K562 (cell line): Measurements from ENCODE around the gene CTDSP2.

Experiments
- ARHGAP35 ChIP-seq: fragments of 450-650 bp; IDR thresholded peaks from 2 replicates; pipeline ENCODE4 v1.6.1; 2018; ENCODE audit not compliant: partially characterized antibody
- CTCF ChIP-seq, 3 experiments: IDR thresholded peaks in 2 of 3; conservative IDR thresholded peaks in 1 of 3; 2 replicates each; pipeline ENCODE4 v1.5.1; 2011 to 2012; ENCODE audit warnings: low read length in 3 of 3, mild to moderate bottlenecking in 3 of 3, control low read depth in 2 of 3, improper control_type of control experiment in 1 of 3, inconsistent platforms in 1 of 3, low read depth in 1 of 3, mixed read lengths in 1 of 3, moderate library complexity in 1 of 3; ENCODE audit not compliant: insufficient read depth in 2 of 3
- EZH2 ChIP-seq: IDR thresholded peaks from 2 replicates; pipeline ENCODE4 v1.6.1; 2012; ENCODE audit warnings: low read depth, mild to moderate bottlenecking, inconsistent platforms, low read length, borderline replicate concordance
- FOS ChIP-seq: IDR thresholded peaks from 3 replicates; pipeline ENCODE4 v1.6.1; 2011; ENCODE audit not compliant: insufficient read length; ENCODE audit errors: extremely low read depth
- HIVEP1 ChIP-seq: fragments of 250-450 bp; sonication (Bioruptor Pico); IDR thresholded peaks from 2 replicates; pipeline ENCODE4 v1.4.0; 2020; ENCODE audit warnings: mild to moderate bottlenecking
- PHF8 ChIP-seq: fragments of 200-600 bp; sonication (generic); IDR thresholded peaks from 2 replicates; pipeline ENCODE4 v1.6.1; 2012; ENCODE audit warnings: mixed run types, mild to moderate bottlenecking, inconsistent platforms, low read length, moderate library complexity, borderline replicate concordance
- POLR2AphosphoS5 ChIP-seq: IDR thresholded peaks from 2 replicates; pipeline ENCODE4 v1.6.1; 2011; ENCODE audit warnings: mild to moderate bottlenecking, low read depth, low read length, moderate library complexity; ENCODE audit not compliant: control insufficient read depth, insufficient read depth
- SMARCA5 ChIP-seq: fragments of 450-650 bp; IDR thresholded peaks from 2 replicates; pipeline ENCODE4 v1.6.1; 2016
- TCF7 ChIP-seq: sonication (generic); IDR thresholded peaks from 2 replicates; pipeline ENCODE4 v1.6.1; 2016; ENCODE audit warnings: antibody characterized with exemption, borderline replicate concordance
- THRA ChIP-seq: fragments of 450-650 bp; IDR thresholded peaks from 2 replicates; pipeline ENCODE4 v1.6.1; 2017; ENCODE audit warnings: mild to moderate bottlenecking, moderate library complexity
- ZNF398 ChIP-seq: fragments of 250-450 bp; sonication (Bioruptor Pico); IDR thresholded peaks from 2 replicates; pipeline ENCODE4 v1.8.0; 2021; ENCODE audit warnings: moderate library complexity, mild to moderate bottlenecking, inconsistent platforms

GRCh38 chr12:57777911-57778310, 68.6 kb downstream of the CTDSP2 start:
- TF ChIP-seq TCF7 (no peak), ZNF398 (CRISPR knock-in tag) (no peak), CTCF (IDR thresholded peaks at IDR 0.05 in 2 of 3, conservative IDR thresholded peaks at IDR 0.05 in 1 of 3; ENCODE audit: insufficient read depth in 2 of 3, low read depth in 1 of 3, low read length in 3 of 3) (no peak), SMARCA5 (no peak), EZH2 (no peak), ARHGAP35 (no peak), FOS (no peak), PHF8 (no peak), POLR2AphosphoS5 (no peak), THRA (no peak), HIVEP1 (CRISPR knock-in tag) (no peak)
